GM12878 (cell line): ENCODE data around the gene FURIN. TPM values are rescaled to one million over a fixed set of nuclear protein-coding genes. Genes with fewer than 3 reads are reported as not detected.

ENCODE experiments used
- ATAC-seq: fragments of 200-7000 bp; cut with Tn5 transposase; 3 replicates; pipeline ENCODE4 v1.9.1; 2020; ENCODE audit warnings: mild to moderate bottlenecking, moderate library complexity
- BruUV-seq: library from RNA; stranded (reverse); fragments of 400-500 nt; replicated peaks from 2 replicates; lab custom pipeline; 2021; lab: Mats Ljungman, UMichigan
- CTCF ChIA-PET: fragments of 300-600 bp; sonication (Branson Sonifier 250); formaldehyde crosslinking; extraction: SDS; loops from one replicate; lab custom pipeline; 2021; ENCODE audit warnings: inconsistent platforms; lab: Yijun Ruan, JAX
- POLR2A ChIA-PET: fragments of 350-600 bp; formaldehyde crosslinking; extraction: SDS; loops from one replicate; lab custom pipeline; 2021; ENCODE audit warnings: inconsistent platforms; lab: Charles Lee
- RAD21 ChIA-PET: fragments of 300-600 bp; sonication (Branson Sonifier 250); formaldehyde crosslinking; loops from one replicate; lab custom pipeline; 2023; ENCODE audit warnings: antibody characterized with exemption; ENCODE audit not compliant: unreplicated experiment; lab: Charles Lee
- SMC1A ChIA-PET: fragments of 300-600 bp; sonication (Branson Sonifier 250); formaldehyde crosslinking; loops from one replicate; lab custom pipeline; 2023; ENCODE audit not compliant: unreplicated experiment, uncharacterized antibody; lab: Charles Lee
- DNase-seq: peaks from one replicate; pipeline ENCODE4 v3.0.0-alpha.2; 2011; ENCODE audit warnings: low read depth, low spot score
- FAIRE-seq: peaks from 3 replicates; lab custom pipeline; 2011; peaks lifted over from hg19 to GRCh38; lab: Jason Lieb, UNC
- H2AFZ ChIP-seq: 2 replicates; pipeline ENCODE4 v1.6.0; 2011; ENCODE audit warnings: low read depth, low read length, control low read depth; ENCODE audit not compliant: control insufficient read depth
- H3K27ac ChIP-seq: 2 replicates; pipeline ENCODE4 v1.5.1; 2011; ENCODE audit warnings: control low read depth; ENCODE audit not compliant: control insufficient read depth, insufficient read depth
- H3K27me3 ChIP-seq, 2 experiments: replicated peaks in 1 of 2; 2 replicates each; pipeline versions ENCODE4 v1.6.0 to v1.6.1; 2011; ENCODE audit warnings: low read length in 1 of 2; ENCODE audit not compliant: control insufficient read depth in 2 of 2, insufficient read depth in 2 of 2
- H3K36me3 ChIP-seq, 2 experiments: 2 replicates each; pipeline ENCODE4 v1.5.1; 2011; ENCODE audit warnings: low read length in 1 of 2; ENCODE audit not compliant: control insufficient read depth in 2 of 2, insufficient read depth in 2 of 2
- H3K4me1 ChIP-seq: 2 replicates; pipeline ENCODE4 v1.6.1; 2011; ENCODE audit warnings: mild to moderate bottlenecking, low read length, moderate library complexity, mixed read lengths; ENCODE audit not compliant: control insufficient read depth, insufficient read depth
- H3K4me2 ChIP-seq: 2 replicates; pipeline ENCODE4 v1.6.0; 2011; ENCODE audit warnings: control low read depth; ENCODE audit not compliant: control insufficient read depth, insufficient read depth
- H3K4me3 ChIP-seq: fragments of 200-600 bp; sonication (generic); 2 replicates; pipeline ENCODE4 v1.5.1; 2016
- H3K79me2 ChIP-seq: 2 replicates; pipeline ENCODE4 v1.6.0; 2011; ENCODE audit warnings: low read length; ENCODE audit not compliant: control insufficient read depth, insufficient read depth
- H3K9ac ChIP-seq: 2 replicates; pipeline ENCODE4 v1.8.0; 2011; ENCODE audit warnings: low read length, control low read depth, mixed read lengths; ENCODE audit not compliant: control insufficient read depth, insufficient read depth
- H3K9me3 ChIP-seq: replicated peaks from 3 replicates; pipeline ENCODE4 v1.5.1; 2011; ENCODE audit warnings: mild to moderate bottlenecking, low read length; ENCODE audit not compliant: control insufficient read depth, insufficient read depth
- H4K20me1 ChIP-seq: 2 replicates; pipeline ENCODE4 v1.6.0; 2011; ENCODE audit not compliant: control insufficient read depth, insufficient read depth
- BHLHE40 ChIP-seq, 2 experiments: fragments of 450-650 bp in 1 of 2; IDR thresholded peaks; 2 replicates each; pipeline ENCODE4 v1.6.1; 2011 to 2017; ENCODE audit warnings: low read depth in 2 of 2, borderline replicate concordance in 1 of 2, improper control_type of control experiment in 1 of 2, low read length in 1 of 2, mild to moderate bottlenecking in 1 of 2
- CHD1 ChIP-seq: IDR thresholded peaks from 2 replicates; pipeline ENCODE4 v1.6.1; 2012; ENCODE audit warnings: low read depth, low read length, improper control_type of control experiment
- FOS ChIP-seq: IDR thresholded peaks from 3 replicates; pipeline ENCODE4 v1.6.1; 2011; ENCODE audit warnings: borderline replicate concordance; ENCODE audit not compliant: insufficient read length; ENCODE audit errors: extremely low read depth
- HCFC1 ChIP-seq: fragments of 150-350 bp; IDR thresholded peaks from 2 replicates; pipeline ENCODE4 v1.6.1; 2014; ENCODE audit warnings: low read length
- POLR2AphosphoS2 ChIP-seq: IDR thresholded peaks from 2 replicates; pipeline ENCODE4 v1.6.1; 2011; ENCODE audit warnings: low read depth, mild to moderate bottlenecking, low read length, improper control_type of control experiment, moderate library complexity
- SIX5 ChIP-seq: IDR thresholded peaks from 2 replicates; pipeline ENCODE4 v1.6.1; 2011; ENCODE audit warnings: mild to moderate bottlenecking, low read depth, low read length, moderate library complexity; ENCODE audit not compliant: severe bottlenecking
- SPI1 ChIP-seq: IDR thresholded peaks from 2 replicates; pipeline ENCODE4 v1.6.1; 2011; ENCODE audit warnings: low read depth, mild to moderate bottlenecking, low read length, moderate library complexity, borderline replicate concordance; ENCODE audit not compliant: insufficient read depth
- STAT1 ChIP-seq: fragments of 450-650 bp; conservative IDR thresholded peaks from 2 replicates; pipeline ENCODE4 v1.6.1; 2014; ENCODE audit warnings: antibody characterized with exemption, mild to moderate bottlenecking
- TBL1XR1 ChIP-seq: IDR thresholded peaks from 2 replicates; pipeline ENCODE4 v1.6.1; 2012; ENCODE audit warnings: low read depth, low read length, improper control_type of control experiment
- YY1 ChIP-seq: IDR thresholded peaks from 2 replicates; pipeline ENCODE4 v1.6.1; 2011; ENCODE audit warnings: low read depth, mild to moderate bottlenecking, low read length
- ZZZ3 ChIP-seq: IDR thresholded peaks from 2 replicates; pipeline ENCODE4 v1.6.1; 2011; ENCODE audit warnings: low read depth; ENCODE audit not compliant: control insufficient read depth, insufficient read length
- WGBS: methylation state at CpG from one replicate; pipeline ENCODE4 v1.1.6; 2016; ENCODE audit warnings: low lambda C conversion rate; ENCODE audit not compliant: insufficient replicate concordance, insufficient coverage; ENCODE audit errors: missing lambda C conversion rate; 5-methylcytosine and 5-hydroxymethylcytosine counted together
- in situ Hi-C: fragments of 300-500 bp; cut with MboI; formaldehyde crosslinking; loops from 9 replicates; pipeline ENCODE4 v1.14.3; 2018; ENCODE audit warnings: mixed read lengths
- intact Hi-C: fragments of 100-400 bp; cut with micrococcal nuclease; formaldehyde crosslinking; loops from one replicate; pipeline ENCODE4 v1.14.2; 2022; ENCODE audit not compliant: unreplicated experiment
- polyA plus RNA-seq, 11 experiments: library from polyadenylated mRNA; depleted of rRNA in 4 of 11; unstranded in 6 of 11; stranded (reverse) in 5 of 11; fragments of >200 nt; fragmentation: Nextera tagmentation in 4 of 11; fragmentation: Illumina TruSeq in 1 of 11; extraction: Ambion mirVana in 4 of 11; extraction: Trizol in 1 of 11; gene quantifications; 1 replicate in 1 of 11; 2 replicates in 10 of 11; pipeline versions ENCODE4 v1.2.1 to v1.2.3, GENCODE V29; 2011 to 2016; ENCODE audit warnings: inconsistent platforms in 2 of 11, missing spikeins in 2 of 11, low read depth in 1 of 11
- total RNA-seq, 4 experiments: library from RNA; depleted of rRNA in 3 of 4; stranded (reverse); fragments of >200 nt in 3 of 4; fragmentation: Illumina TruSeq in 1 of 4; extraction: Trizol in 1 of 4; gene quantifications; 2 replicates each; pipeline versions ENCODE4 v1.2.1 to v1.2.3, GENCODE V29; 2013 to 2021
- TF ChIP-seq, protein P1 (sequence below): IDR thresholded peaks from 2 replicates; pipeline ENCODE4 v1.6.1; 2011; ENCODE audit warnings: borderline replicate concordance, low read depth, mild to moderate bottlenecking, moderate library complexity, low read length; ENCODE audit not compliant: insufficient read depth, poor library complexity, severe bottlenecking
- TF ChIP-seq, protein P2 (sequence below): fragments of 450-650 bp; IDR thresholded peaks from 2 replicates; pipeline ENCODE4 v1.6.1; 2014; ENCODE audit warnings: mild to moderate bottlenecking
- TF ChIP-seq, protein P3 (sequence below): fragments of 450-650 bp; IDR thresholded peaks from 2 replicates; pipeline ENCODE4 v1.6.1; 2017; ENCODE audit warnings: mild to moderate bottlenecking, moderate library complexity
- TF ChIP-seq, protein P4 (sequence below): fragments of 450-650 bp; IDR thresholded peaks from 2 replicates; pipeline ENCODE4 v1.6.1; 2016; ENCODE audit warnings: mild to moderate bottlenecking

Gene FURIN
- total and polyA plus RNA-seq, 10 of the 15 experiments (the other 5 are each of a cell fraction or from before 2014, with no cell fraction given), result 0.47 to 39.9 (median 8.0) TPM

GRCh38 chr15:90887037-90887481 lies 18.7 kb downstream of the FURIN start:
- no peaks in the 10 kb centered on the region for H3K27me3 ChIP-seq
- ChIA-PET POLR2A (interaction anchor here (0.6 kb wide), 1 partner anchor 13 kb away, joined by 4 read pairs; no protein-coding TSS in a partner anchor), CTCF (interaction anchor here (1.0 to 4.7 kb wide), 22 partner anchors 9 to 542 kb away, joined by 3 to 104 read pairs (median 10); partner anchors contain the start of genes BLM, HDDC3 and UNC45A), SMC1A (interaction anchor here (1.1 to 4.6 kb wide), 15 partner anchors 10 to 387 kb away, joined by 3 to 49 read pairs (median 10); partner anchors contain the start of genes HDDC3 and UNC45A), RAD21 (interaction anchor here (1.5 to 4.0 kb wide), 7 partner anchors 46 to 567 kb away, joined by 3 to 57 read pairs (median 18); partner anchors contain the start of genes BLM, HDDC3 and UNC45A)
- no TSS peak for BruUV-seq
- no peaks in the 10 kb centered on the region for H4K20me1 ChIP-seq
- FAIRE-seq (no peak), DNase-seq (no peak), ATAC-seq (no peak)
- no peak overlapping the region for H2AFZ ChIP-seq
- no peaks in the 10 kb centered on the region for H3K9me3 ChIP-seq
- H3K9ac ChIP-seq, result no peak overlapping the region
- intact Hi-C loops (loop anchor here (5.0 to 10.0 kb wide), 4 partner anchors 70 to 392 kb away; partner anchors contain the start of gene BLM), in situ Hi-C loops (loop anchor here (5.0 kb wide), 2 partner anchors 240 to 565 kb away; no protein-coding TSS in a partner anchor)
- no peak overlapping the region for H3K4me3 ChIP-seq
- no peaks in the 10 kb centered on the region; the same call in 1 of the 2 replicates for H3K79me2 ChIP-seq
- no peak overlapping the region for H3K27ac ChIP-seq
- H3K36me3 ChIP-seq, result peaks cover 0 to 4% of the 10 kb centered on the region in 2 experiments; a peak in 2 of 4 replicates
- no peak overlapping the region for H3K4me2 ChIP-seq
- TF ChIP-seq YY1 (no peak), SIX5 (no peak), SPI1 (no peak), CHD1 (no peak), POLR2AphosphoS2 (no peak), HCFC1 (no peak), FOS (no peak), STAT1 (no peak), BHLHE40 (IDR thresholded peaks at IDR 0.05; ENCODE audit: borderline replicate concordance in 1 of 2, low read depth in 2 of 2, low read length in 1 of 2) (no peak), TBL1XR1 (no peak), ZZZ3 (no peak)
- TF ChIP-seq, protein P1, sequence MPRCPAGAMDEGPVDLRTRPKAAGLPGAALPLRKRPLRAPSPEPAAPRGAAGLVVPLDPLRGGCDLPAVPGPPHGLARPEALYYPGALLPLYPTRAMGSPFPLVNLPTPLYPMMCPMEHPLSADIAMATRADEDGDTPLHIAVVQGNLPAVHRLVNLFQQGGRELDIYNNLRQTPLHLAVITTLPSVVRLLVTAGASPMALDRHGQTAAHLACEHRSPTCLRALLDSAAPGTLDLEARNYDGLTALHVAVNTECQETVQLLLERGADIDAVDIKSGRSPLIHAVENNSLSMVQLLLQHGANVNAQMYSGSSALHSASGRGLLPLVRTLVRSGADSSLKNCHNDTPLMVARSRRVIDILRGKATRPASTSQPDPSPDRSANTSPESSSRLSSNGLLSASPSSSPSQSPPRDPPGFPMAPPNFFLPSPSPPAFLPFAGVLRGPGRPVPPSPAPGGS, result no peak
- TF ChIP-seq, protein P2, sequence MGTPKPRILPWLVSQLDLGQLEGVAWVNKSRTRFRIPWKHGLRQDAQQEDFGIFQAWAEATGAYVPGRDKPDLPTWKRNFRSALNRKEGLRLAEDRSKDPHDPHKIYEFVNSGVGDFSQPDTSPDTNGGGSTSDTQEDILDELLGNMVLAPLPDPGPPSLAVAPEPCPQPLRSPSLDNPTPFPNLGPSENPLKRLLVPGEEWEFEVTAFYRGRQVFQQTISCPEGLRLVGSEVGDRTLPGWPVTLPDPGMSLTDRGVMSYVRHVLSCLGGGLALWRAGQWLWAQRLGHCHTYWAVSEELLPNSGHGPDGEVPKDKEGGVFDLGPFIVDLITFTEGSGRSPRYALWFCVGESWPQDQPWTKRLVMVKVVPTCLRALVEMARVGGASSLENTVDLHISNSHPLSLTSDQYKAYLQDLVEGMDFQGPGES, result no peak
- TF ChIP-seq, protein P3, sequence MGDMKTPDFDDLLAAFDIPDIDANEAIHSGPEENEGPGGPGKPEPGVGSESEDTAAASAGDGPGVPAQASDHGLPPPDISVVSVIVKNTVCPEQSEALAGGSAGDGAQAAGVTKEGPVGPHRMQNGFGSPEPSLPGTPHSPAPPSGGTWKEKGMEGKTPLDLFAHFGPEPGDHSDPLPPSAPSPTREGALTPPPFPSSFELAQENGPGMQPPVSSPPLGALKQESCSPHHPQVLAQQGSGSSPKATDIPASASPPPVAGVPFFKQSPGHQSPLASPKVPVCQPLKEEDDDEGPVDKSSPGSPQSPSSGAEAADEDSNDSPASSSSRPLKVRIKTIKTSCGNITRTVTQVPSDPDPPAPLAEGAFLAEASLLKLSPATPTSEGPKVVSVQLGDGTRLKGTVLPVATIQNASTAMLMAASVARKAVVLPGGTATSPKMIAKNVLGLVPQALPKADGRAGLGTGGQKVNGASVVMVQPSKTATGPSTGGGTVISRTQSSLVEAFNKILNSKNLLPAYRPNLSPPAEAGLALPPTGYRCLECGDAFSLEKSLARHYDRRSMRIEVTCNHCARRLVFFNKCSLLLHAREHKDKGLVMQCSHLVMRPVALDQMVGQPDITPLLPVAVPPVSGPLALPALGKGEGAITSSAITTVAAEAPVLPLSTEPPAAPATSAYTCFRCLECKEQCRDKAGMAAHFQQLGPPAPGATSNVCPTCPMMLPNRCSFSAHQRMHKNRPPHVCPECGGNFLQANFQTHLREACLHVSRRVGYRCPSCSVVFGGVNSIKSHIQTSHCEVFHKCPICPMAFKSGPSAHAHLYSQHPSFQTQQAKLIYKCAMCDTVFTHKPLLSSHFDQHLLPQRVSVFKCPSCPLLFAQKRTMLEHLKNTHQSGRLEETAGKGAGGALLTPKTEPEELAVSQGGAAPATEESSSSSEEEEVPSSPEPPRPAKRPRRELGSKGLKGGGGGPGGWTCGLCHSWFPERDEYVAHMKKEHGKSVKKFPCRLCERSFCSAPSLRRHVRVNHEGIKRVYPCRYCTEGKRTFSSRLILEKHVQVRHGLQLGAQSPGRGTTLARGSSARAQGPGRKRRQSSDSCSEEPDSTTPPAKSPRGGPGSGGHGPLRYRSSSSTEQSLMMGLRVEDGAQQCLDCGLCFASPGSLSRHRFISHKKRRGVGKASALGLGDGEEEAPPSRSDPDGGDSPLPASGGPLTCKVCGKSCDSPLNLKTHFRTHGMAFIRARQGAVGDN, result no peak
- TF ChIP-seq, protein P4, sequence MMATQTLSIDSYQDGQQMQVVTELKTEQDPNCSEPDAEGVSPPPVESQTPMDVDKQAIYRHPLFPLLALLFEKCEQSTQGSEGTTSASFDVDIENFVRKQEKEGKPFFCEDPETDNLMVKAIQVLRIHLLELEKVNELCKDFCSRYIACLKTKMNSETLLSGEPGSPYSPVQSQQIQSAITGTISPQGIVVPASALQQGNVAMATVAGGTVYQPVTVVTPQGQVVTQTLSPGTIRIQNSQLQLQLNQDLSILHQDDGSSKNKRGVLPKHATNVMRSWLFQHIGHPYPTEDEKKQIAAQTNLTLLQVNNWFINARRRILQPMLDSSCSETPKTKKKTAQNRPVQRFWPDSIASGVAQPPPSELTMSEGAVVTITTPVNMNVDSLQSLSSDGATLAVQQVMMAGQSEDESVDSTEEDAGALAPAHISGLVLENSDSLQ, result no peak
- 74% methylated on average over 13 of the region's 13 CpGs for WGBS
- H3K4me1 ChIP-seq, result peaks cover 19% of the 10 kb centered on the region
